Activated CD4-positive, CD25-positive, alpha-beta regulatory T cell treated with anti-CD3 and anti-CD28 coated beads, Interleukin-2, amount 50 U/mL, for 16 hours (primary cell): Measurements from ENCODE around the gene EMC9.

Source experiments
- DNase-seq: peaks from one replicate; pipeline ENCODE4 v3.0.0-alpha.2; 2020; ENCODE audit warnings: low read depth, low spot score

Gene EMC9

GRCh38 chr14:24177041-24177825 is 35.8 kb upstream of the EMC9 start:
- no peak for DNase-seq

GRCh38 chr14:24176599-24176998 is 35.2 kb upstream of the EMC9 start:
- DNase-seq: no peak

- DNase-seq: no peak
Observed at GRCh38 chr14:24172871-24173281, 31.5 kb upstream of the EMC9 start.

GRCh38 chr14:24172261-24172860 is 31.0 kb upstream of the EMC9 start:
- no peak for DNase-seq

GRCh38 chr14:24171422-24172260 is 30.2 kb upstream of the EMC9 start, which contains the start of gene REC8:
REC8 (plus strand) TSS chr14:24172080; CDS start chr14:24172553, 473 bp downstream.
- peak; percentile 48 for DNase-seq

- DNase-seq: no peak
Observed at GRCh38 chr14:24167469-24168114, 26.2 kb upstream of the EMC9 start.

- no peak for DNase-seq
Observed at GRCh38 chr14:24165785-24166184, 24.4 kb upstream of the EMC9 start.

- no peak for DNase-seq
Observed at GRCh38 chr14:24164518-24164991, 23.2 kb upstream of the EMC9 start.

GRCh38 chr14:24162093-24162492 is 20.7 kb upstream of the EMC9 start:
- no peak for DNase-seq

- DNase-seq: peak; percentile 97
Observed at GRCh38 chr14:24160850-24161804, 19.7 kb upstream of the EMC9 start, which contains the start of gene IRF9. IRF9 (plus strand) TSS chr14:24161265; CDS start chr14:24162145, 880 bp downstream.

GRCh38 chr14:24160499-24160849 is 19.1 kb upstream of the EMC9 start:
- DNase-seq: no peak

- DNase-seq: no peak
Observed at GRCh38 chr14:24159777-24160498, 18.5 kb upstream of the EMC9 start.

GRCh38 chr14:24157331-24157730 is 15.9 kb upstream of the EMC9 start:
- DNase-seq: no peak

- no peak for DNase-seq
Observed at GRCh38 chr14:24156840-24157239, 15.4 kb upstream of the EMC9 start.

- no peak for DNase-seq
Observed at GRCh38 chr14:24155100-24155499, 13.7 kb upstream of the EMC9 start.

GRCh38 chr14:24151404-24152080 is 10.2 kb upstream of the EMC9 start:
- no peak for DNase-seq

GRCh38 chr14:24150993-24151392 is 9.6 kb upstream of the EMC9 start:
- no peak for DNase-seq

- no peak for DNase-seq
Observed at GRCh38 chr14:24150567-24150966, 9.2 kb upstream of the EMC9 start.

- DNase-seq: no peak
Observed at GRCh38 chr14:24150061-24150460, 8.7 kb upstream of the EMC9 start.
